Neural progenitor cell (in vitro differentiated cells): ENCODE results near the gene SPIN1.
A peak's percentile ranks its signal among the peaks of the same experiment; 100 is the strongest.

Experiments used
- CTCF ChIP-seq: fragments of 200-600 bp; sonication (generic); IDR thresholded peaks from 2 replicates; pipeline ENCODE4 v1.5.1; 2017; ENCODE audit warnings: antibody characterized with exemption, mild to moderate bottlenecking
- EZH2 ChIP-seq: fragments of 200-600 bp; sonication (generic); IDR thresholded peaks from 2 replicates; pipeline ENCODE4 v1.6.1; 2017; ENCODE audit warnings: antibody characterized with exemption, mild to moderate bottlenecking, moderate library complexity
- EZH2phosphoT487 ChIP-seq: fragments of 200-600 bp; sonication (generic); IDR thresholded peaks from 2 replicates; pipeline ENCODE4 v1.6.1; 2017; ENCODE audit warnings: antibody characterized with exemption

- TF ChIP-seq CTCF (peak; percentile 39), EZH2 (no peak), EZH2phosphoT487 (no peak)
These were observed at the start of gene SPIN1 for GRCh38 chr9:88388203-88388885.
